Measurements from ENCODE around the gene MRPS27. TPM values are rescaled to one million over a fixed set of nuclear protein-coding genes. Genes with fewer than 3 reads are reported as not detected.
"Not testable (repeated sequence)": the region's sequence is repeated elsewhere in the genome, so short reads cannot be mapped to it uniquely, and the experiment has no call there.

The MRPS27 gene
- polyA plus RNA-seq, 10 donors: 33.9 to 53.6 (median 42.4) TPM

DNA sequence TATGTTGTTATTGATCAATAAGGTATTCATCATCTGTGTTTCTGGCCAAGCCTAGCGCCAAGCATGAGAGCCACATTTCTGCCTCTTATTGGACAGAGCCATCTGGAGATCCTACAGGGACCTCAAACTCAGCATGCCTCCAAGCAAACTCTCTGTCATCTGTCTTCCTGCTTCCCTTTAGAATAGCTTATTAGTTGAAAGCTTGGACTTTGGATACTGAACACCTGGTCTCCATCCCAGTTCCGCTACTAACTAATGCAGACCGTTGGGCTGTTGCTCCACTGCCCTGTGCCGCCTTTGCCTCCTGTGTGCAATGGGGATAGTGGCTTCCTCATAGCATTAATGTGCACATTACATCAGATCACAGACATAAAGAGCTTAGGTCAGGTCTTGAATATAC, 147.3 kb downstream of the MRPS27 start:
- DNase-seq: no peak

DNA sequence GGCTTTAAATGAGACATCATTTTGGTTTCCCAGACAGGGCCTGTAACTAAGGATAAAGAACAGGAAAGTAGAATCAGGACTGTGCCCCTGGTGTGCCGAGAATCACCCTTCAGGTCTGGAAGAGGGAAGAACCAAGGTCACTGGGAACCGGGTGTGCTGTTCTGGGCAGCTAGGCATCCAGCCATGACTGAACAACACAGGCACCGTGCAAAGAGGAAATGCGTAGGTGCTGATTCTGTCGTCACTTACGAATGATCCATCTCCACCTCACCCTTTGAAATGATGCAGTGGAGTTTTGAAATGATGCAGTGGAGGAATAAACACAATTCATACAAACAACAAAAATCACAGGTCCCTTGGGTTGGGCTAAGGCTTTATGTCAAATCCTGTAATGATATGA, 148.4 kb downstream of the MRPS27 start:
- DNase-seq: no peak

DNA sequence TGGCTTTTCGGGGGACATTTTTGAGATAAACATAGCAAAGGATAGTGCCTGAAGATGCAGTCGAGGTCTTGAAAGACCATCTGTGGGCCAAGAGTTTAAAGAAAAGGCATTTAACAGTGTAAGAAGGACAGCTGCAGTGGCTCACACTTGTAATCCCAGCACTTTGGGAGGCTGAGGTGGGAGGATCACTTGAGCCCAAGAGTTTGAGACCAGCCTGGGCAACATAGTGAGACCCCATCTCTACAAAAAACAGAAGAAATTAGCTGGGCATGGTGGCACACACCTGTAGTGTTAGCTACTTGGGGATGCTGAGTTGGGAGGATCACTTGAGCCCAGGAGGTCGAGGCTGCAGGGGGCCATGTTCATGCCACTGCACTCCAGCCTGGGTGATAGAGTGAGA, 148.9 kb downstream of the MRPS27 start:
- not testable (repeated sequence) for DNase-seq

DNA sequence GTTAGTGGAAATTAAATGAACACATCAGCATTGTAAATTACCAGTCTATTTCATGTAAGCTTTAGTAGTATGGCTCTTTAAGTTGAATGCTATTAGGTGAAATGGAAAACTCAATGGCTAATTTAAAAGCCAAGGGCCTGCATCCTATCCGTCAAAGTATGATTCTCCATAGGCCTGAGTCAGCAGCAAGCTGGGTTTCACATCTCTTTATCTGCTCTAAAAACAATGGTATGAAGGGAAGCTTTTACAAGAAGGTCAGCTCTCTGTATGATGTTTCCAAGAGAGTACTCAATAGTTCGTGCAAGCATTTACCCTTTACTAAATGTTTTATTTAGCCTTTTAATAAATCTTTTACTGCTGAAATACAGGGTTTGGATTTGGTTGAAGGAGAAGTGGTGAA, 149.9 kb downstream of the MRPS27 start:
- no peak for DNase-seq

Other genes with a start within 250 kb of the MRPS27 start
- gene MAP1B, start 212.8 kb downstream of the MRPS27 start, polyA plus RNA-seq (ENCODE audit: insufficient read length in 10 of 10): 10 to 100 TPM; 26.4 to 56.8 (median 42.2) TPM
- 10 to 100 TPM in 1 of 10 donors, 1 to 10 TPM in 9; 6.7 to 11.2 (median 8.9) TPM for gene PTCD2, start 133 bp upstream of the MRPS27 start, polyA plus RNA-seq (ENCODE audit: insufficient read length in 10 of 10)
- 1 to 10 TPM; 2.1 to 3.8 (median 3.1) TPM for gene ZNF366, start 187.2 kb upstream of the MRPS27 start, polyA plus RNA-seq (ENCODE audit: insufficient read length in 10 of 10)